Measurements from ENCODE around the gene TCF12.

Gene TCF12

DNA sequence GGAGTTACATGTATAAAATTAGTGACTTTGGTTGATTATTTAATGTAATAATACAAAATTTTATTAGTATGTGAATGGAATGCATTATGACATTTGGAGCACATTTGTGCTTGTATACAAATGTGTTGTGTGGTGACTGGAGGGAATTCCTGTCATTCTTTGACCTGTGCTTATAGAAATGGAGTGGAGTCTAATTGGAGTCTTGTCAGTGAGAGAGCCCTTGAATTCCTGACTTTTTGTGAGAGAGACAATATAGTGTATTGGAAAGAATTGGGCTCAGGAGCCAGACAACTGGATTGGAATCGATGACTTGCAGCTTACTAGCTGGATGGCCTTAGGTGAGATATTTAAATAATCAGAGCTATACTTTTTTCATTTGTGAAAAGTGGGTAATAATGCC lies 9.4 kb downstream of the TCF12 start:
- peaks cover 11% of the 10 kb centered on the region for H3K4me1 ChIP-seq

DNA sequence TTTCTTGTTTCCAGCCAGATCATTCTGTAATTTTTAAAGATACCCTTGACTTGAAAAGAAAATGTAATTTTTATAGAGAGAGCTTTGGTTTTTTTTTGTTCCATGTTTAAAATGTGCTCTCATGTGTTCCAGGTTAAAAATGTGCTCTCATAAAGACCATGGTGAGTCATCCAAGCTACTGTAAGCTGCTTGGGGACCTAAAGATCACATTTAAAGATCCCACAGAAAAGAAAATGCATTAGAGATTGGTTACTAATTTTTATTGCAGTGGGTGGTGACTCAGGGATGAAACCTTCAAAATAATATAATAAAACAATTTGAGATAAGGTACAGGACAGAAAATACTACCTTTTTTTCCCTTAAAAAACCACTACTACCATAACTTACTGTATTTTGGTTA lies 11.0 kb downstream of the TCF12 start:
- TF ChIP-seq, protein P1, sequence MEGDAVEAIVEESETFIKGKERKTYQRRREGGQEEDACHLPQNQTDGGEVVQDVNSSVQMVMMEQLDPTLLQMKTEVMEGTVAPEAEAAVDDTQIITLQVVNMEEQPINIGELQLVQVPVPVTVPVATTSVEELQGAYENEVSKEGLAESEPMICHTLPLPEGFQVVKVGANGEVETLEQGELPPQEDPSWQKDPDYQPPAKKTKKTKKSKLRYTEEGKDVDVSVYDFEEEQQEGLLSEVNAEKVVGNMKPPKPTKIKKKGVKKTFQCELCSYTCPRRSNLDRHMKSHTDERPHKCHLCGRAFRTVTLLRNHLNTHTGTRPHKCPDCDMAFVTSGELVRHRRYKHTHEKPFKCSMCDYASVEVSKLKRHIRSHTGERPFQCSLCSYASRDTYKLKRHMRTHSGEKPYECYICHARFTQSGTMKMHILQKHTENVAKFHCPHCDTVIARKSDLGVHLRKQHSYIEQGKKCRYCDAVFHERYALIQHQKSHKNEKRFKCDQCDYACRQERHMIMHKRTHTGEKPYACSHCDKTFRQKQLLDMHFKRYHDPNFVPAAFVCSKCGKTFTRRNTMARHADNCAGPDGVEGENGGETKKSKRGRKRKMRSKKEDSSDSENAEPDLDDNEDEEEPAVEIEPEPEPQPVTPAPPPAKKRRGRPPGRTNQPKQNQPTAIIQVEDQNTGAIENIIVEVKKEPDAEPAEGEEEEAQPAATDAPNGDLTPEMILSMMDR (IDR thresholded peaks at IDR 0.05): no peak
- Histone ChIP-seq H3K27me3 (ENCODE audit: control insufficient read depth, insufficient read depth, low read length) (no peaks in the 10 kb centered on the region), H3K79me2 (no peaks in the 10 kb centered on the region), H2AFZ (no peak overlapping the region), H3K27ac (no peak overlapping the region), H3K4me1 (peaks cover 11% of the 10 kb centered on the region), H3K36me3 (ENCODE audit: control insufficient read depth, insufficient read depth, low read length) (no peaks in the 10 kb centered on the region), H3K9ac (no peak overlapping the region), H3K4me2 (ENCODE audit: low read length) (no peak overlapping the region), H3K9me3 (ENCODE audit: control insufficient read depth, low read length) (no peaks in the 10 kb centered on the region), H3K4me3 (ENCODE audit: low read depth, low read length) (no peak overlapping the region)

More for the DNA sequence above, 9.4 kb downstream of the TCF12 start:
- no peaks in the 10 kb centered on the region for H3K36me3 ChIP-seq (ENCODE audit: control insufficient read depth, insufficient read depth, low read length)
- no peak overlapping the region for H3K4me3 ChIP-seq (ENCODE audit: low read depth, low read length)
- no peak overlapping the region for H3K27ac ChIP-seq
- no peaks in the 10 kb centered on the region for H3K79me2 ChIP-seq
- TF ChIP-seq, protein P1 (IDR thresholded peaks at IDR 0.05): no peak
- no peaks in the 10 kb centered on the region for H3K27me3 ChIP-seq (ENCODE audit: control insufficient read depth, insufficient read depth, low read length)
- H3K4me2 ChIP-seq (ENCODE audit: low read length): no peak overlapping the region
- no peak overlapping the region for H3K9ac ChIP-seq
- H2AFZ ChIP-seq: no peak overlapping the region
- no peaks in the 10 kb centered on the region for H3K9me3 ChIP-seq (ENCODE audit: control insufficient read depth, low read length)

DNA sequence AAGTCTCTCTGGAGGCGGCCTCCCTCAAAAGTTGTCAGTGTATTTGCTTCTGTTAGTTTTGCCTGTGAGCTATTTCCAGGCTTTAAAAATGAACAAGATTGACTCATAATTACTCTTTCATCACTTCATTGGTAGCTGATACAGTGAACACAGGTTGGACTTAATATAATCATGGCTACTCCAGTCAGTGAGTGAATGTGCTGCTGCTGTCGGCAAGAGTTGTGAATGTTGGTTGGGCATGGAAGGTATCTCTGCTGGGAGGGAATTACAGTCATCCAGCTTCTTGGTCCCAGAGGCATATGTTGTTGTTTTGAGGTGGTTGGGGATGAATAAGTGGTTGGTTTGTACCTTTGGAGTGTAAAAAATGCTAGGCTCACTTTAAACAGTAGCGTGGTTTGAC lies 11.5 kb downstream of the TCF12 start:
- H2AFZ ChIP-seq: no peak overlapping the region

DNA sequence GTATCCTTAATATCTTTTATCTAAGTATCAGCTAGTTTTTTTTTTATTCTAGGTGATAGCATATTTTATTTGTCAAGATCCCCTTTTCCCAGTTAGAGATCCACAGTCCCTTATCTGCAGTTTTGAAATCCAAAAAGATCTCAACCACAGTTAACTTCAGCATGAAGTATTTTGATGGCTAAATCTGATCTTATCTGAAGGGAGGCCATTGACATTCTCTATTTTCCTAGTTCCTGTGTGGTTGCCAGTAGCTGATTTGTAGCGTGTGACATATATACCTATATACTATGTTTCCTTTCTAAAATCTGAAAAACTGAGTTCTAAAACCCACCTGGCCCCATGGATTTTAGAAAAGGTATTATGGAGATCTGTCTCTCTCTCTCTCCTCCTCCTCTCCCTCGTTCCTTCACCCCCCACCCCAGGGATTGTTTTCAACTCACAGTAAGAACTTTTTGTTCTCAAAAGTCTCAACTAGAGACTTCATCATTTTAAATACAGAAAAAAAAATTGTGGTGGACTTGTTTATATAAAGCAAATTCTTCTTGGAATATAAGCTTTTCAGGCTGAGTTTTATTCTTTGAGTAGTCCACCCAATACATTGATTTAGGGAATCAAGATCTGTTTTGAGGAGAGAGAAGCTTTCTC lies 12.3 kb downstream of the TCF12 start:
- no peaks in the 10 kb centered on the region for H3K9me3 ChIP-seq (ENCODE audit: control insufficient read depth, low read length)
- TF ChIP-seq, protein P1 (IDR thresholded peaks at IDR 0.05): no peak
- H3K79me2 ChIP-seq: peaks cover 3% of the 10 kb centered on the region
- H3K27me3 ChIP-seq (ENCODE audit: control insufficient read depth, insufficient read depth, low read length): no peaks in the 10 kb centered on the region
- H3K4me1 ChIP-seq: peaks cover 11% of the 10 kb centered on the region
- no peak overlapping the region for H2AFZ ChIP-seq
- no peak overlapping the region for H3K9ac ChIP-seq
- H3K4me2 ChIP-seq (ENCODE audit: low read length): no peak overlapping the region
- no peak overlapping the region for H3K27ac ChIP-seq
- no peaks in the 10 kb centered on the region for H3K36me3 ChIP-seq (ENCODE audit: control insufficient read depth, insufficient read depth, low read length)
- H3K4me3 ChIP-seq (ENCODE audit: low read depth, low read length): no peak overlapping the region

More for the DNA sequence above, 11.5 kb downstream of the TCF12 start:
- no peaks in the 10 kb centered on the region for H3K9me3 ChIP-seq (ENCODE audit: control insufficient read depth, low read length)
- H3K4me3 ChIP-seq (ENCODE audit: low read depth, low read length): no peak overlapping the region
- peaks cover 11% of the 10 kb centered on the region for H3K4me1 ChIP-seq
- TF ChIP-seq, protein P1 (IDR thresholded peaks at IDR 0.05): no peak
- H3K27me3 ChIP-seq (ENCODE audit: control insufficient read depth, insufficient read depth, low read length): no peaks in the 10 kb centered on the region
- H3K36me3 ChIP-seq (ENCODE audit: control insufficient read depth, insufficient read depth, low read length): no peaks in the 10 kb centered on the region
- no peaks in the 10 kb centered on the region for H3K79me2 ChIP-seq
- H3K4me2 ChIP-seq (ENCODE audit: low read length): no peak overlapping the region
- no peak overlapping the region for H3K9ac ChIP-seq
- H3K27ac ChIP-seq: no peak overlapping the region
